Neural crest cell (in vitro differentiated cells): ENCODE measurements around the gene PTEN. TPM values are rescaled to one million over a fixed set of nuclear protein-coding genes. Genes with fewer than 3 reads are reported as not detected.
"Not testable (repeated sequence)": the region's sequence is repeated elsewhere in the genome, so short reads cannot be mapped to it uniquely, and the experiment has no call there.

ENCODE experiments used
- DNase-seq: peaks from one replicate; pipeline ENCODE4 v3.0.0; 2021; ENCODE audit warnings: low read depth, mixed read lengths, low spot score
- H3K27ac Mint-ChIP-seq: one replicate; pipeline ENCODE4 v1.8.0; 2021; ENCODE audit warnings: mild to moderate bottlenecking, mixed read lengths; ENCODE audit not compliant: unreplicated experiment
- H3K27me3 Mint-ChIP-seq: 2 replicates; pipeline ENCODE4 v1.8.0; 2021; ENCODE audit warnings: low read depth, mild to moderate bottlenecking, mixed read lengths
- H3K36me3 Mint-ChIP-seq: 2 replicates; pipeline ENCODE4 v1.8.0; 2021; ENCODE audit warnings: low read depth, mild to moderate bottlenecking, mixed read lengths
- H3K4me1 Mint-ChIP-seq: 2 replicates; pipeline ENCODE4 v1.8.0; 2021; ENCODE audit warnings: mixed read lengths
- H3K4me3 Mint-ChIP-seq: one replicate; pipeline ENCODE4 v1.8.0; 2021; ENCODE audit warnings: mild to moderate bottlenecking, mixed read lengths
- H3K9me3 Mint-ChIP-seq: 2 replicates; pipeline ENCODE4 v1.8.0; 2021; ENCODE audit warnings: mixed read lengths
- total RNA-seq: library from RNA; stranded (reverse); gene quantifications from 2 replicates; pipeline ENCODE4 v1.2.1, GENCODE V29; 2021
- TF ChIP-seq, protein P1 (sequence below): fragments of 200-600 bp; sonication (generic); conservative IDR thresholded peaks from 2 replicates; pipeline ENCODE4 v1.5.0; 2021; ENCODE audit warnings: antibody characterized with exemption, mild to moderate bottlenecking

The PTEN gene
- total RNA-seq, 1 donor from 2014 or later, result 52.5 TPM

DNA sequence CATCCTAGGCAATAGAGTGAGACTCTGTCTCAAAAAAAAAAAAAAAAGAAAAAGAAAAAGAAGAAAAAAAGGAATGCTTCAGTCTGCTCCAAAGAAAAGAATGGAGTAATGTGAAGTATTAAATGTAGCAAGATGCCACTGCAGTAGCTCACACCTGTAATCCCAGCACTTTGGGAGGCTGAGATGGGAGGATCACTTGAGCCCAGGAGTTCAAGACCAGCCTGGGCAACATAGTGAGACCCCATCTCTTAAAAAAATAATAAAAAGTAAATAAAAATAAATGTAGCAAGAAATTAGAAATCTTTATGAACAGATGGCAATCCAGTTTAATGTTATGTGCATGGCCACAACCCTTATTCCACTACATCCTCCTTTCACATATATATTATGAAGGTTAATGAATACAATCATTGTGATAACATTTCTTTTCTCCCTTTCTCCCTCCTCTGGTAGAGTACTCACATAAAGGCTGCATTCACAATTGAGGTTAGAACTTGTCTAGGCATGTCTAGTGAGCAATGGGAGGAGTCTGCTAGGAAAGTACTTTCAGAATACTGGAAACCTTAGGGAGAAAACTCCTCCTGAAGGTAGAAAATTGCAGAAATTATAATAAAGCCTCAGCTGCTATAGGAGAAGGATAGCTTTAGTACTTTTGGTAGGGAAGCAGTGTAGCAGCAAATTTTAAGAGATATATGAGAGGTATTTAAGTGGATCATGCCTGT is 20.5 kb upstream of the PTEN start:
- Mint-ChIP-seq H3K27ac (peak overlapping the region; percentile 14), H3K27me3 (no peaks in the 10 kb centered on the region), H3K4me1 (peaks cover 5% of the 10 kb centered on the region), H3K9me3 (peaks cover 5% of the 10 kb centered on the region), H3K4me3 (no peak overlapping the region), H3K36me3 (no peaks in the 10 kb centered on the region)
- DNase-seq, result no peak
- TF ChIP-seq, protein P1, sequence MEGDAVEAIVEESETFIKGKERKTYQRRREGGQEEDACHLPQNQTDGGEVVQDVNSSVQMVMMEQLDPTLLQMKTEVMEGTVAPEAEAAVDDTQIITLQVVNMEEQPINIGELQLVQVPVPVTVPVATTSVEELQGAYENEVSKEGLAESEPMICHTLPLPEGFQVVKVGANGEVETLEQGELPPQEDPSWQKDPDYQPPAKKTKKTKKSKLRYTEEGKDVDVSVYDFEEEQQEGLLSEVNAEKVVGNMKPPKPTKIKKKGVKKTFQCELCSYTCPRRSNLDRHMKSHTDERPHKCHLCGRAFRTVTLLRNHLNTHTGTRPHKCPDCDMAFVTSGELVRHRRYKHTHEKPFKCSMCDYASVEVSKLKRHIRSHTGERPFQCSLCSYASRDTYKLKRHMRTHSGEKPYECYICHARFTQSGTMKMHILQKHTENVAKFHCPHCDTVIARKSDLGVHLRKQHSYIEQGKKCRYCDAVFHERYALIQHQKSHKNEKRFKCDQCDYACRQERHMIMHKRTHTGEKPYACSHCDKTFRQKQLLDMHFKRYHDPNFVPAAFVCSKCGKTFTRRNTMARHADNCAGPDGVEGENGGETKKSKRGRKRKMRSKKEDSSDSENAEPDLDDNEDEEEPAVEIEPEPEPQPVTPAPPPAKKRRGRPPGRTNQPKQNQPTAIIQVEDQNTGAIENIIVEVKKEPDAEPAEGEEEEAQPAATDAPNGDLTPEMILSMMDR, result no peak

DNA sequence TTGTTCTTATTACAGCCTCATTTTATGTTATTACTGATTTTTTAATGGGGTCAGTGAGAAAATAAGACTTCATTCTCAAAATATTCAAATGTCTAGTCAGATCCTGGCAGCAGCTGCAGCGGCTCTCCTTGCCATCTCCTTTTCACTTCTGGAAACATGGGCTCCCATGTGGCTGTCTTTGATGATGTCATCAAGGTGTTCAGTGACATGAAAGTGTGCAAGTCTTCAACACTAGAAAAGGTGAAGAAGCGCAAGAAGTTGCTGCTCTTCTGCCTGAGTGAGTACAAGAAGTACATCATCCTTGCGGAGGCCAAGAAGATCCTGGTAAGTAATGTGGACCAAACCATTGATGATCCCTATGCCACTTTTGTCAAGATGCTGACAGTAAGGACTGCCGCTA is 19.7 kb upstream of the PTEN start:
- Mint-ChIP-seq H3K9me3 (peaks cover 5% of the 10 kb centered on the region), H3K36me3 (no peaks in the 10 kb centered on the region), H3K4me1 (peaks cover 5% of the 10 kb centered on the region), H3K4me3 (no peak overlapping the region), H3K27me3 (no peaks in the 10 kb centered on the region), H3K27ac (no peak overlapping the region)
- TF ChIP-seq, protein P1, result no peak
- no peak for DNase-seq

DNA sequence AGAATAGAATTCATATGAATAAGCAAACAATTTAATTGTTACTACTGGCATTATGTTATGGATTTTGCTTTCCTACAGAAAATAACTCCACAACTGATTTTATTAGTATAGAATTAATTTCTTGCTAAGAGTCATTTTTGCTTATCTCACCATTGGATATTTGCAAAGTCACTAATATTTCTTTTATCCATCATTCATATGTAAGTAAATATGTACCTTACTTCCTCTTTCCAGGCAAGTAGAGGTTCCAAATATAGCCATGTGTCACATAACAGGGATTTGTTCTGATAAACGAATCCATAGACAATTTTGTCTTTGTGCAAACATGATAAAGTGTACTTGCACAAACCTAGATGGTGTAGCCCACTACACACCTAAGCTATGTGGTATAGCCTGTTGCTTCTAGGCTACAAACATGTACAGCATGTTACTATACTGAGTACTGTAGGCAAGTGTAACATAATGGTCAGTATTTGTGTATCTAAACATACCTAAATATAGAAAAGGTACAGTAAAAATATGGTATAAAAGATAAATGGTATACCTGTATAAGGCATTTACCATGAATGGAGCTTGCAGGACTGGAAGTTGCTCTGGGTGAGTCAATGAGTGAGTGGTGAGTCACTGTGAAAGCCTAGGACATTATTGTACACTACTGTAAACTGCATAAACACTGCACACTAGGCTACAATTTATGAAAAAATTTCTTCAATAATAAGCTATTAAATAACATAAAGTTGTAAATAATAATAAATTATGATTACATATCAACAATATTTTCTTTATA is 18.4 kb upstream of the PTEN start:
- Mint-ChIP-seq H3K27me3 (no peaks in the 10 kb centered on the region), H3K27ac (no peak overlapping the region), H3K4me1 (peaks cover 6% of the 10 kb centered on the region), H3K36me3 (no peaks in the 10 kb centered on the region), H3K4me3 (no peak overlapping the region), H3K9me3 (peaks cover 5% of the 10 kb centered on the region)
- TF ChIP-seq, protein P1, result no peak
- DNase-seq, result no peak

DNA sequence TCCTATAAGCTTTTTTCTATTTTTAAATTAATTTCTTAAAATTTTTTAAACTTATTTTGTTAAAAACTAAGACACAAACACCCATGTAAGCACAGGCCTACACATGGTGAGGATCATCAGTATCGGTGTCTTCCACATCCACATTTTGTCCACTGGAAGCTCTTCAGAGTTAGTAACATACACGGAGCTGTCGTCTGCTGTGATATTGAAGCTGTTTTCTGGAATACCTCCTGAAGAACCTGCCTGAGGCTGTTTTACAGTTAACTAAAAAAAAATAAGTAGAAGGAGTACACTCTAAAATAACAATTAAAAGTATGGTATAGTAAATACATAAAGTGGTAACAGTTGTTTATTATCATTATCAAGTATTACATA is 17.8 kb upstream of the PTEN start:
- no peak overlapping the region for H3K4me3 Mint-ChIP-seq
- H3K36me3 Mint-ChIP-seq, result no peaks in the 10 kb centered on the region
- no peaks in the 10 kb centered on the region for H3K27me3 Mint-ChIP-seq
- H3K27ac Mint-ChIP-seq, result no peak overlapping the region
- peaks cover 10% of the 10 kb centered on the region for H3K4me1 Mint-ChIP-seq
- TF ChIP-seq, protein P1, result no peak
- DNase-seq, result no peak
- peaks cover 5% of the 10 kb centered on the region for H3K9me3 Mint-ChIP-seq

DNA sequence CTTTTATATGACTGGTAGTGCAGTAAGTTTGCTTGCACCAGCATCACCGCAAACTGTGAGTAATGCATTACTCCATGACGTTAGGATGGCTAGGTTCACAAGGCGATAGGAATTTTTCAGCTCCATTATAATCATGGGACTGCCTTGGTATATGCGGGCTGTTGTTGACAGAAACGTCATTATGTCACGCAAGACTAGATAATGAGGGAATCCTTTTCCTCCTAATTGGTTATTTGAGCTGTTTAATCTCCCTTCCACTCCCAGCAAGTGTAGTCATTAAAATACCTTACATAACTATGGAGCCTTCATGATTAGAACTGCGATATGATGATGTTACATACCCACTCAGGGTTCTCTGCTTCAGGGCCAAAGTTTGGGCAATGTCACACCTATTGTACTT is 17.4 kb upstream of the PTEN start:
- TF ChIP-seq, protein P1, result no peak
- no peak overlapping the region for H3K27ac Mint-ChIP-seq
- H3K27me3 Mint-ChIP-seq, result no peaks in the 10 kb centered on the region
- H3K36me3 Mint-ChIP-seq, result no peaks in the 10 kb centered on the region
- peaks cover 14% of the 10 kb centered on the region for H3K4me1 Mint-ChIP-seq
- H3K4me3 Mint-ChIP-seq, result no peak overlapping the region
- peaks cover 5% of the 10 kb centered on the region for H3K9me3 Mint-ChIP-seq
- no peak for DNase-seq

DNA sequence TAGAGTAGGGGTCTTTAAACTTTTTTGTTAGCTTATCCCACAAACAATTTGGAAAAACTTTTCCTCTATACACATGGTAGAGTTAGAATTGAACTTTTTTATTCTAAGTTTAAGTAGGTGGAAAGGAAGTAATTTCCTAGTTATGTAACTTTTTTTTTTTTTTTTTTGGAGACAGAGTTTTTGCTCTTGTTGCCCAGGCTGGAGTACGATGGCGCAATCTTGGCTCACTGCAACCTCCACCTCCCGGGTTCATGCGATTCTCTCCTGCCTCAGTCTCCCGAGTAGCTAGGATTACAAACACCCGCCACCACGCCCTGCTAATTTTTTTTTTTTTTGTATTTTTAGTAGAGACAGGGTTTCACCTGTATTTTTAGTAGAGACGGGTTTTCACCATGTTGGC is 16.7 kb upstream of the PTEN start:
- not testable (repeated sequence) for H3K36me3 Mint-ChIP-seq, H3K4me3 Mint-ChIP-seq, H3K9me3 Mint-ChIP-seq, DNase-seq, H3K27me3 Mint-ChIP-seq, H3K27ac Mint-ChIP-seq
- peaks cover 18% of the 10 kb centered on the region for H3K4me1 Mint-ChIP-seq
